DND-41 (cell line): ENCODE results near the gene SYS1.

Source experiments
- ATAC-seq: fragments of 200-7000 bp; cut with Tn5 transposase; 3 replicates; pipeline ENCODE4 v1.9.1; 2021; ENCODE audit warnings: low read depth; ENCODE audit not compliant: insufficient read depth
- DNase-seq: peaks from one replicate; pipeline ENCODE4 v3.0.0-alpha.2; 2020
- H2AFZ ChIP-seq: 2 replicates; pipeline ENCODE4 v1.6.0; 2012; ENCODE audit warnings: low read depth, low read length
- H3K27ac ChIP-seq: 2 replicates; pipeline ENCODE4 v1.5.1; 2012; ENCODE audit warnings: low read length, inconsistent platforms
- H3K27me3 ChIP-seq: fragments of 200-600 bp; sonication (generic); 2 replicates; pipeline ENCODE4 v1.6.0; 2012; ENCODE audit warnings: low read length, mild to moderate bottlenecking, inconsistent platforms; ENCODE audit not compliant: insufficient read depth, poor library complexity
- H3K36me3 ChIP-seq: 2 replicates; pipeline ENCODE4 v1.5.1; 2012; ENCODE audit warnings: low read length, inconsistent platforms; ENCODE audit not compliant: insufficient read depth
- H3K4me1 ChIP-seq: 2 replicates; pipeline ENCODE4 v1.5.1; 2012; ENCODE audit warnings: mild to moderate bottlenecking, low read length; ENCODE audit not compliant: insufficient read depth
- H3K4me2 ChIP-seq: 2 replicates; pipeline ENCODE4 v1.6.0; 2012; ENCODE audit warnings: mild to moderate bottlenecking, moderate library complexity, low read length, inconsistent platforms; ENCODE audit not compliant: insufficient read depth
- H3K4me3 ChIP-seq, 2 experiments: fragments of 200-600 bp in 1 of 2; shearing (Covaris generic) in 1 of 2; 2 replicates each; pipeline ENCODE4 v1.5.1; 2012 to 2016; ENCODE audit warnings: inconsistent platforms in 2 of 2, low read length in 2 of 2, mild to moderate bottlenecking in 2 of 2, low read depth in 1 of 2, moderate library complexity in 1 of 2
- H3K79me2 ChIP-seq: 2 replicates; pipeline ENCODE4 v1.6.0; 2012; ENCODE audit warnings: low read length, inconsistent platforms; ENCODE audit not compliant: insufficient read depth
- H3K9ac ChIP-seq: 2 replicates; pipeline ENCODE4 v1.6.0; 2012; ENCODE audit warnings: low read depth, mild to moderate bottlenecking, inconsistent platforms, low read length, moderate library complexity
- H3K9me3 ChIP-seq: 2 replicates; pipeline ENCODE4 v1.5.1; 2012; ENCODE audit warnings: low read length, moderate library complexity, mild to moderate bottlenecking, inconsistent platforms; ENCODE audit not compliant: insufficient read depth, severe bottlenecking
- H4K20me1 ChIP-seq: 2 replicates; pipeline ENCODE4 v1.6.0; 2012; ENCODE audit warnings: low read length; ENCODE audit not compliant: insufficient read depth
- EZH2 ChIP-seq: IDR thresholded peaks from 3 replicates; pipeline ENCODE4 v1.6.1; 2012; ENCODE audit warnings: borderline replicate concordance, low read depth, mild to moderate bottlenecking, moderate library complexity, low read length, inconsistent platforms; ENCODE audit not compliant: severe bottlenecking
- TF ChIP-seq, protein P1 (sequence below): IDR thresholded peaks from 2 replicates; pipeline ENCODE4 v1.5.1; 2012; ENCODE audit warnings: borderline replicate concordance, low read length, moderate library complexity, mild to moderate bottlenecking; ENCODE audit not compliant: poor library complexity, severe bottlenecking; ENCODE audit errors: extremely low read depth

The SYS1 gene

DNA sequence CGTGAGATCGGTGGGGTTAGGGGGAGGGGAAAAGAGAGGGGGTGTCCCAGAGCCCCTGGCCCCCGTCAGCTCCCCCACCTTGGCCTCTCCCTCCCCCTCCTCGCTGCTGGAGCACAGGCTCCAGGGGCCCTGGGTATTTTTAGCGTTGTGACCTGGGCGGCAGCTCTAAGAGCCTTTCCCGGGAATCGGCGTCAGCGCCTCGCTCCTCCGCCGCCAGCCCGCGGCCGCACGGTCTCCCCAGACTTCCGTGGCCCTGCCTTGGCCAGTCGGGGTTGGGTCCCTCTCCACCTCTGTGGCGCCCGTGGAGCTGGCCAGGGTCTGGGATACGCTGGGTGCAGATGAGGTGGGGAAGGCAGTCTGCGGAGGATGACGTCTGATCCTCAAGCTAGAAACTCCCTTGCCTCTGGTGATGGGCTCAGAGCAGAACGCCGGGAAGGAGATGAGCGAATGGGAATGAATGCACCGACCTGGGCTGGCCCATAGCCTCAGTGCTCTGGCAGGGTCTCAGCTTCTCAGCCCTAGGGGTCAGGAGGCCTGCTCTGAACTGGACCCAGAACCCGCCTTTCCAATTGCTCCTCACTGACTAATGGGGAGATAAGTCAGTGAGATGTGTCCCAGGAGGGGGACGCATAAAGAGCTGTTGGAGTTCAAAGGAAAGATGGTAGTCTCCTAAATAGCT, 44.2 kb downstream of the SYS1 start:
- Histone ChIP-seq H4K20me1 (no peaks in the 10 kb centered on the region), H3K4me3 (peak overlapping the region; percentile 79 to 98), H3K36me3 (peaks cover 36% of the 10 kb centered on the region), H3K27ac (peak overlapping the region; percentile 89), H3K79me2 (peaks cover 22% of the 10 kb centered on the region), H3K9ac (peak overlapping the region; percentile 96), H3K4me1 (peaks cover 32% of the 10 kb centered on the region), H3K9me3 (no peaks in the 10 kb centered on the region), H3K4me2 (peak overlapping the region; percentile 100), H3K27me3 (no peaks in the 10 kb centered on the region), H2AFZ (peak overlapping the region; percentile 100)
- DNase-seq (no peak), ATAC-seq (peak; percentile 6; the same call in 2 of the 3 replicates)
- TF ChIP-seq EZH2 = no peak
- TF ChIP-seq, protein P1, sequence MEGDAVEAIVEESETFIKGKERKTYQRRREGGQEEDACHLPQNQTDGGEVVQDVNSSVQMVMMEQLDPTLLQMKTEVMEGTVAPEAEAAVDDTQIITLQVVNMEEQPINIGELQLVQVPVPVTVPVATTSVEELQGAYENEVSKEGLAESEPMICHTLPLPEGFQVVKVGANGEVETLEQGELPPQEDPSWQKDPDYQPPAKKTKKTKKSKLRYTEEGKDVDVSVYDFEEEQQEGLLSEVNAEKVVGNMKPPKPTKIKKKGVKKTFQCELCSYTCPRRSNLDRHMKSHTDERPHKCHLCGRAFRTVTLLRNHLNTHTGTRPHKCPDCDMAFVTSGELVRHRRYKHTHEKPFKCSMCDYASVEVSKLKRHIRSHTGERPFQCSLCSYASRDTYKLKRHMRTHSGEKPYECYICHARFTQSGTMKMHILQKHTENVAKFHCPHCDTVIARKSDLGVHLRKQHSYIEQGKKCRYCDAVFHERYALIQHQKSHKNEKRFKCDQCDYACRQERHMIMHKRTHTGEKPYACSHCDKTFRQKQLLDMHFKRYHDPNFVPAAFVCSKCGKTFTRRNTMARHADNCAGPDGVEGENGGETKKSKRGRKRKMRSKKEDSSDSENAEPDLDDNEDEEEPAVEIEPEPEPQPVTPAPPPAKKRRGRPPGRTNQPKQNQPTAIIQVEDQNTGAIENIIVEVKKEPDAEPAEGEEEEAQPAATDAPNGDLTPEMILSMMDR = no peak

DNA sequence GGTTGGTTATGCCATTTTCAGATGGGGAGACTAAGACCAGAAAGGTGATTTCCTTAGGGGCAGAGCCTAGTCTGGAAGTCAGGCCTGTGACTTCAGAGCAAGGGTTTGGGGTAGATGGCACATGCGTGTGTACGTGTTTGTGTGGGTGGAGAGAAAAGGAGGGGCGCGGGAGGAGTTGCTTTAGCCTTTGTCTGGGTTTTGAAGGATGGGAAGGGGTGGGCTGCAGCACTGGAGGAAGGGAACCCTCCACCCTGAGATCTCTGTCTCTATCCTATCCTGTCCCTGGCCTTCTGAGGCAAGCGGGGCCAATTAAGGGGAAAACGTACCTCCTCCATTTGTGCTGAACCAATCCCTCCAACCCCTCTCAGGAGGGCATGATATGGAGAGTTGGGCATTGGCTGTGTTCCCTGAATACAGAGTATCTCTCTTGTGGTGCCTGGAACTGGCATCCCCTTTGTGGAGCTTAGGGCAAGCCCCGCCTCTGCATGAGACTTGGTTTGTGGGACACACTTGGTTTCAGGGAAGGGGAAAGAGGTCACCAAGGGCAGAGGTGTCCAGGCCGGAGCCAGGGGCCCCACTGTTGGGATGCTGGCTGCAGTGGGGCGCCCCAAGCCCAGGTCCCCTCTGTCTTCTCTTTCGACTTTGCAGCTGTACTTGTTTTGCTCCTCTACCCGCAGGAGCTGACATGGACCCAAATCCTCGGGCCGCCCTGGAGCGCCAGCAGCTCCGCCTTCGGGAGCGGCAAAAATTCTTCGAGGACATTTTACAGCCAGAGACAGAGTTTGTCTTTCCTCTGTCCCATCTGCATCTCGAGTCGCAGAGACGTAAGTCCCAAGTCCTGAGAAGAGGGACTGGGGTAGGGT, 45.1 kb downstream of the SYS1 start, which contains the start of gene DBNDD2:
Gene DBNDD2 (plus strand): TSS at position 507 of the 863 bp plus-strand sequence. CDS start 179 bp downstream, at position 686.
- H2AFZ ChIP-seq = peak within 1 kb of the TSS; percentile 100; the same call in 1 of the 2 replicates

DNA sequence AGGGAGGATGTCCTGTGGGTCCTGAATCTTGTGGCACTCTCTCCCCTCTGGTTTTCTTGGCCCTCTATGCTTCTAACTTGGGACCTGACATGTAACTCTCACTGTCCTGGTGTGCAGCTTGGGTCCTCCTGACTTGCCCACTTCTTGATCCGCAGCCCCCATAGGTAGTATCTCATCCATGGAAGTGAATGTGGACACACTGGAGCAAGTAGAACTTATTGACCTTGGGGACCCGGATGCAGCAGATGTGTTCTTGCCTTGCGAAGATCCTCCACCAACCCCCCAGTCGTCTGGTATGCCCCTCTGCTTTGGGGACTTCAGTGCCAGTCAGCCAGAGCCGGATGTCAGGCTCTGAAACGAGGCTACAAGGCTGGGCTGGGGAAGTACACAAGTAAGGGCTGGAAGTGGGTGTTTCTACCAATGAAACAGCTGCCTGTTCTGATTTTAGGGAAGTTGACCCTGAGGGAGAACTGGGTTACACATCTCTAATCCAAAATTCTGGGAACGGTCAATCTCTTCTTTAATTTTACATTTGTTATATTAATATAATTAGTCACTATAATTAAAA, 45.8 kb downstream of the SYS1 start:
- DNase-seq = no peak
- Histone ChIP-seq H3K27me3 (no peaks in the 10 kb centered on the region), H3K27ac (no peak overlapping the region)

More for the DNA sequence above, 45.1 kb downstream of the SYS1 start, which contains the start of gene DBNDD2:
- Histone ChIP-seq H3K4me3 (peak within 1 kb of the TSS; percentile 79 to 98; a peak in 3 of 4 replicates), H3K27me3 (no peaks in the 10 kb centered on the region), H3K4me1 (peaks cover 32% of the 10 kb centered on the region), H3K79me2 (peaks cover 22% of the 10 kb centered on the region), H3K27ac (peak within 1 kb of the TSS; percentile 89), H3K4me2 (peak within 1 kb of the TSS; percentile 100), H3K9ac (peak within 1 kb of the TSS; percentile 96), H3K36me3 (peaks cover 36% of the 10 kb centered on the region), H3K9me3 (no peaks in the 10 kb centered on the region), H4K20me1 (no peaks in the 10 kb centered on the region)
- no peak for DNase-seq
- no peak for TF ChIP-seq EZH2
- TF ChIP-seq, protein P1 = no peak
- no peak for ATAC-seq

More for the DNA sequence above, 45.8 kb downstream of the SYS1 start:
- peak overlapping the region; percentile 100; the same call in 1 of the 2 replicates for H3K4me2 ChIP-seq
- peaks cover 36% of the 10 kb centered on the region for H3K36me3 ChIP-seq
- ATAC-seq = no peak
- peaks cover 22% of the 10 kb centered on the region for H3K79me2 ChIP-seq
- H3K4me3 ChIP-seq = peak overlapping the region in 1 of 2 experiments; percentile 21; a peak in 1 of 4 replicates
- TF ChIP-seq EZH2 = no peak
- TF ChIP-seq, protein P1 = no peak
- H2AFZ ChIP-seq = no peak overlapping the region
- H3K9ac ChIP-seq = no peak overlapping the region
- H4K20me1 ChIP-seq = no peaks in the 10 kb centered on the region
- no peaks in the 10 kb centered on the region for H3K9me3 ChIP-seq
- peaks cover 32% of the 10 kb centered on the region for H3K4me1 ChIP-seq
